Lower leg skin (tissue), 4 donors: Measurements from ENCODE around the gene IFT22. TPM values are rescaled to one million over a fixed set of nuclear protein-coding genes. Genes with fewer than 3 reads are reported as not detected.

ENCODE experiments used
- DNase-seq, 2 donors: peaks; one replicate each; pipeline ENCODE4 v3.0.0-alpha.2; 2019; ENCODE audit warnings: low spot score in 2 of 2
- H3K4me3 ChIP-seq: fragments of 200-600 bp; sonication (generic); 2 replicates; pipeline ENCODE4 v1.5.1; 2017; ENCODE audit warnings: mild to moderate bottlenecking, low read depth; ENCODE audit not compliant: poor library complexity, severe bottlenecking
- POLR2A ChIP-seq, 2 donors: fragments of 450-650 bp; IDR thresholded peaks; one replicate each; pipeline ENCODE4 v1.6.1; 2016 to 2017; ENCODE audit warnings: antibody characterized with exemption in 2 of 2, mild to moderate bottlenecking in 1 of 2, moderate library complexity in 1 of 2
- WGBS, 2 donors: methylation state at CpG; one replicate each; pipeline ENCODE4 v1.1.5; 2018; 5-methylcytosine and 5-hydroxymethylcytosine counted together
- intact Hi-C: fragments of 100-400 bp; cut with DNase I; formaldehyde crosslinking; loops from one replicate; pipeline ENCODE4 v1.15.0; 2023; ENCODE audit warnings: low total_unique reads
- total RNA-seq, 4 donors: library from RNA; depleted of rRNA; stranded (reverse); fragments of >200 nt; gene quantifications; one replicate each; pipeline ENCODE4 v1.1.0, GENCODE V29; 2016
- TF ChIP-seq, protein P1 (sequence below), 3 donors: fragments of 450-650 bp; IDR thresholded peaks; one replicate each; pipeline ENCODE4 v1.5.1; 2016; ENCODE audit warnings: antibody characterized with exemption in 3 of 3, mild to moderate bottlenecking in 3 of 3, moderate library complexity in 2 of 3

IFT22 gene
- total RNA-seq, 4 donors from 2014 or later: 10.7 to 15.7 (median 12.5) TPM

GRCh38 chr7:101303102-101303701 lies 18.4 kb downstream of the IFT22 start:
- TF ChIP-seq, protein P1, sequence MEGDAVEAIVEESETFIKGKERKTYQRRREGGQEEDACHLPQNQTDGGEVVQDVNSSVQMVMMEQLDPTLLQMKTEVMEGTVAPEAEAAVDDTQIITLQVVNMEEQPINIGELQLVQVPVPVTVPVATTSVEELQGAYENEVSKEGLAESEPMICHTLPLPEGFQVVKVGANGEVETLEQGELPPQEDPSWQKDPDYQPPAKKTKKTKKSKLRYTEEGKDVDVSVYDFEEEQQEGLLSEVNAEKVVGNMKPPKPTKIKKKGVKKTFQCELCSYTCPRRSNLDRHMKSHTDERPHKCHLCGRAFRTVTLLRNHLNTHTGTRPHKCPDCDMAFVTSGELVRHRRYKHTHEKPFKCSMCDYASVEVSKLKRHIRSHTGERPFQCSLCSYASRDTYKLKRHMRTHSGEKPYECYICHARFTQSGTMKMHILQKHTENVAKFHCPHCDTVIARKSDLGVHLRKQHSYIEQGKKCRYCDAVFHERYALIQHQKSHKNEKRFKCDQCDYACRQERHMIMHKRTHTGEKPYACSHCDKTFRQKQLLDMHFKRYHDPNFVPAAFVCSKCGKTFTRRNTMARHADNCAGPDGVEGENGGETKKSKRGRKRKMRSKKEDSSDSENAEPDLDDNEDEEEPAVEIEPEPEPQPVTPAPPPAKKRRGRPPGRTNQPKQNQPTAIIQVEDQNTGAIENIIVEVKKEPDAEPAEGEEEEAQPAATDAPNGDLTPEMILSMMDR (IDR thresholded peaks at IDR 0.05): no peak
- TF ChIP-seq POLR2A (IDR thresholded peaks at IDR 0.05): no peak
- intact Hi-C loops: no loop called here
- whole genome bisulfite sequencing, 2 donors: 9 to 16% methylated on average over 19 to 30 of the region's 40 CpGs
- no peak for DNase-seq
- no peak overlapping the region for H3K4me3 ChIP-seq

- 5 to 11% methylated on average over 18 to 36 of the region's 37 CpGs for WGBS, 2 donors
- intact Hi-C loops: no loop called here
- no peak for TF ChIP-seq POLR2A (IDR thresholded peaks at IDR 0.05)
- TF ChIP-seq, protein P1 (IDR thresholded peaks at IDR 0.05): no peak
- DNase-seq: no peak
- no peak overlapping the region for H3K4me3 ChIP-seq
These were observed 18.9 kb downstream of the IFT22 start for GRCh38 chr7:101302641-101303101.

DNA sequence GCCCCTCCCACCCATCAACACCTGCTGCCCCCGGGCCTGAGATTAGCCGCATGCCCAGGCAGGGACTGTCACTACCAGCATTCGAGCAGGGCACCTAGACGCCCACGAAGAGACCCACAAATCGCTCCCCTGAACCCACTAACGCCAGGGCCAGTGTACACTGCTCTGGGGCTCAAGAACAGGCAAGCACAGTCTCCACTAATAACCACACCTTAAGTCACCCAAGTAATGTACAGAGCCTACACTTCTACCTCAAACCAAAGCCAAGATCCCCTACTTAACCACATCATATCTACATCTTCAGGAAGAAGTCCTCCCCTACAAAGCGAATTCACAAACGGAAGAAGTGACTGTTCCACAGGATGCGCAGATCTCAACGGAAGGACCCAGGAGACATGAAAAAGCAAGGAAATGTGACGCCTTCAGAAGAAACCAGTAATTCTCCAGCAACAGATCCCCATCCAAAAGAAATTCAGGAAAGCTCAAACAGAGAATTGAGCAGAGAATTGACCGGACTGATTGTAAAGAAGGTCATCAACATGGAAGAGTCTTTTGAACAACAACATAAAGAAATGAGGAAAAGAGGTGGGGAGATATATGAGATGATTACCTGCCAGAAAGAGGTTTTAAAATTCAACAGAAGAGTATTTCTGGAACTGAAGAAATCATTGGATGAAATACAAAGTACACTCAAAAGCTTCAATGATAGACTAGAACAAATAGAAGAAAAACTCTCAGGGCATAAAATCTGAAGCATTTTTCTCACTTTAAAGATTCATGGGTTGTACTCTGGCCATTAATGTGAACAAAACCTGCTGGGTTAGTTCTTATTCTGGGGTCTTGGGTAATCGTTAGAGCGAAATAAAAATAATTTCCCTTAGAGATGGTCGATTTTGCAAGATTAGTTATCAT lies 20.9 kb downstream of the IFT22 start:
- no peak for DNase-seq
- 62 to 64% methylated on average over 15 to 16 of the region's 16 CpGs for WGBS, 2 donors
- TF ChIP-seq POLR2A (IDR thresholded peaks at IDR 0.05): no peak
- TF ChIP-seq, protein P1 (IDR thresholded peaks at IDR 0.05): no peak
- no peak overlapping the region for H3K4me3 ChIP-seq
- intact Hi-C loops: no loop called here

DNA sequence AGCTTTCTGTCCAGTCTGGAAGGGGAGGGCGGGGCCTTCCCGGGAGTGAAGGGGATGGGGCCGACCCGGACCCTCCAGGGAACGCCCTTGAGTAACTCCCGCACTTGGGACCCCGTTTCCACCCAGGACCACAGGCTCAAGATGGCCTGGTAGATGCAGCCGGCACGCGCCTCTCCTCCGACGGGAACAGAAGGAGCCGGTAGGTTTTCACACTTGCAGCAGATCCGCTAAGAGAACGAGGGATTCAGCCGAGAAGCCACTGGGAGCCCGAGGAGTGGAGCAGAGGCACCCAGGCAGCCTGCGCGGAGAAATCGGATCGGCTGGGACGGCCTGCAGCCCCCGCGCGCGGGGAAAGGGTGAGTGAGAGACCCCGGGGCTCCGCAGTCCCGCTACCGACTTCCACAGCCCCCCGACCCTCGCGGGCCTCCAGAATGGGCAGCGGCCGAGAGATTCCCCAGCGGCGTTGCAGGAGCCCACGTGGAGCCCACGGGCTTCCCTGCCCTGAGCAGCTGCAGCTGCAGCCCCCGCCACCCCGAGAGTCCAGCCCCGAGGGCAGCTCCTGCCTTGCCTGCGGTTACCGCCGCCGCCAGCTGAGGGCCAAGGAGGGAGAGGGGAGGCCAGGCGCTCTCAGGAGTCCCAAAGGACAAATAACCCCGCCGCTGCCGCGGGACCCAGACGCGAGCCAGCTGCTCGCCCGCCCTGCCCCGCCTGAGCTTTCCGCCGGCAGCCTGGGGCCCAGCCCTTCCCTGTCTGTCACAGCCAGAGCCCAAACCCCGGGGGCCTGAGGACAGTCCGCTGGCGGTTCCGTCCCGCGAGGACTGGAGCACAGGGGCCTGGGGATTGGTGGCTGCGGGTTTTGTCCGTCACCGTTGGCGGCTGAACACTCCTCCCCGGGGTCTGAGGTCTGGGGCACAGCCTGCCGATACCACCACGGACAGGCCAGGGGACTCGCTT lies 21.8 kb downstream of the IFT22 start:
- DNase-seq: no peak
- 11 to 13% methylated on average over 28 to 43 of the region's 72 CpGs for WGBS, 2 donors
- H3K4me3 ChIP-seq: no peak overlapping the region
- intact Hi-C loops: no loop called here
- TF ChIP-seq POLR2A (IDR thresholded peaks at IDR 0.05): no peak

GRCh38 chr7:101294832-101295121 lies 26.8 kb downstream of the IFT22 start:
- intact Hi-C loops: no loop called here
- no peak for TF ChIP-seq POLR2A (IDR thresholded peaks at IDR 0.05)
- TF ChIP-seq, protein P1 (IDR thresholded peaks at IDR 0.05): no peak
- DNase-seq: no peak
- WGBS, 2 donors: 81 to 86% methylated on average over 8 of the region's 8 CpGs
- H3K4me3 ChIP-seq: no peak overlapping the region
